Muscle layer of colon (tissue), 2 donors: Measurements from ENCODE around the gene PPP4R2.
A peak's percentile ranks its signal among the peaks of the same experiment; 100 is the strongest.
"Not testable (repeated sequence)": the region's sequence is repeated elsewhere in the genome, so short reads cannot be mapped to it uniquely, and the experiment has no call there.

Experiments used
- H3K27ac ChIP-seq: one replicate; pipeline ENCODE4 v1.7.0; 2013; ENCODE audit warnings: low read depth, mild to moderate bottlenecking, low read length, moderate library complexity
- H3K27me3 ChIP-seq, 2 donors: one replicate each; pipeline ENCODE4 v1.7.0; 2013; ENCODE audit warnings: low read length in 2 of 2, mild to moderate bottlenecking in 2 of 2; ENCODE audit not compliant: insufficient read depth in 2 of 2, control insufficient read depth in 1 of 2
- H3K36me3 ChIP-seq: one replicate; pipeline ENCODE4 v1.7.0; 2013; ENCODE audit warnings: mild to moderate bottlenecking, low read length; ENCODE audit not compliant: insufficient read depth
- H3K4me1 ChIP-seq: one replicate; pipeline ENCODE4 v1.7.0; 2013; ENCODE audit warnings: mild to moderate bottlenecking, low read length; ENCODE audit not compliant: insufficient read depth
- H3K4me3 ChIP-seq, 2 donors: one replicate each; pipeline ENCODE4 v1.7.0; 2013; ENCODE audit warnings: low read length in 2 of 2, low read depth in 1 of 2, mild to moderate bottlenecking in 1 of 2, moderate library complexity in 1 of 2
- H3K9ac ChIP-seq: one replicate; pipeline ENCODE4 v1.7.0; 2013; ENCODE audit warnings: low read length
- H3K9me3 ChIP-seq: one replicate; pipeline ENCODE4 v1.7.0; 2013; ENCODE audit warnings: mild to moderate bottlenecking, low read length
- donor health status: abdominal sarcoma.
- donor health status: Adenocarcinoma of cecum.

Gene PPP4R2

DNA sequence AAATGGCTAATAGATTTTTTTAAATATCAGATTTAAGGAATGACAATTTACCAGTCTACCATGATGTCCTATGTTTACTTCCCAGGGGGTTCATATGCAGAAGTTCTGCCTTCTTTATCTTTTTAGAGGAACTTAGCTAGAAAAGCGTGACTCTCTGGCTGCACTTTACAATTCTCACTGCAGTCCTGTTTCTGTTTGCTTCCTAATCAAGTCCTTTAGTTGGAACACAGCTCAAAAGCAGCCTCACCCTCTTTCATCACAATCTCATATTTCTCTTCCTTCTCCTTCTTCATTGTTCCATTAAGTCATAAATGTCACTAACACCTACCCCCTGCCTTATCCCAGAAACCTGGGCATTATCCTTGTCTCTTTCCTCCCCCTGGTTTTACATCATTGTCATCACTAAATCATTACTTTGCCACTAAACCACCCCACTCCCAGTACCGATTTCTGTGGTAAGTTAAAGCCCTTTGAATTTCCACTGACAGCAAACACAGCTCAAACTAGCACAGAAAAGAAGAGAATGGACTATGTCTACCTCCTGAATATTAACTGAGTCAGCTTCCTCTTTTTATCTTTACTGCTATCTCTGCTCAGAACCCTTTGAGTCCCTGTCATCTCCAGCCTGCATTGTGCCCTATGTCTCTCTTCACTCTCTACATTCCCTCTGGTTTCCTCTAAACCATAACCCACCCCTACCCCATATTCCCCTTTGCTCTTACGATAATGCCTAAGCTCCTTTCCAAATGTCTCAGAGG lies 13.8 kb upstream of the PPP4R2 start:
- no peaks in the 10 kb centered on the region for H3K9me3 ChIP-seq
- H3K36me3 ChIP-seq = no peaks in the 10 kb centered on the region
- no peak overlapping the region for H3K27ac ChIP-seq
- H3K4me3 ChIP-seq = no peak overlapping the region
- H3K9ac ChIP-seq = no peak overlapping the region
- no peaks in the 10 kb centered on the region for H3K27me3 ChIP-seq
- no peaks in the 10 kb centered on the region for H3K4me1 ChIP-seq

DNA sequence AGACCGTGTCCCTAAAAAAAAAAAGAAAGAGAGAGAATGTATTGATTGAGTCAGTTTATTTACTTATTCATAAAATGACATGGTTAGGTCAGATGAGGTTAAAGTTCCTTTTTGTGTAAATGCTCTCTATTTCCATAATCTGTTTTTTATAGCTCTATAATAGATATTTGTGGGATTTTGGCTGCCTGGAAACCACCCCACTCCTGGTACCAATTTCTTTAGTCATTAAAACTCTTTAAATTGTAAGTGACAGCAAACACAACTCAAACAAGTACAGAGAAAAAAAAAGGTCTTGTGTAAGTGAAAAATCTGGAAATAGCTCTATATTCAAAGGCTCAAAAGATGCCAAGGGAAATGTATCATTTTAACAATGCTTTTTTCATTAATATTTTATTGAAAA lies 11.0 kb upstream of the PPP4R2 start:
- Histone ChIP-seq H3K27ac (no peak overlapping the region), H3K27me3 (no peaks in the 10 kb centered on the region), H3K9me3 (no peaks in the 10 kb centered on the region), H3K4me1 (no peaks in the 10 kb centered on the region), H3K9ac (no peak overlapping the region), H3K36me3 (no peaks in the 10 kb centered on the region), H3K4me3 (no peak overlapping the region)

DNA sequence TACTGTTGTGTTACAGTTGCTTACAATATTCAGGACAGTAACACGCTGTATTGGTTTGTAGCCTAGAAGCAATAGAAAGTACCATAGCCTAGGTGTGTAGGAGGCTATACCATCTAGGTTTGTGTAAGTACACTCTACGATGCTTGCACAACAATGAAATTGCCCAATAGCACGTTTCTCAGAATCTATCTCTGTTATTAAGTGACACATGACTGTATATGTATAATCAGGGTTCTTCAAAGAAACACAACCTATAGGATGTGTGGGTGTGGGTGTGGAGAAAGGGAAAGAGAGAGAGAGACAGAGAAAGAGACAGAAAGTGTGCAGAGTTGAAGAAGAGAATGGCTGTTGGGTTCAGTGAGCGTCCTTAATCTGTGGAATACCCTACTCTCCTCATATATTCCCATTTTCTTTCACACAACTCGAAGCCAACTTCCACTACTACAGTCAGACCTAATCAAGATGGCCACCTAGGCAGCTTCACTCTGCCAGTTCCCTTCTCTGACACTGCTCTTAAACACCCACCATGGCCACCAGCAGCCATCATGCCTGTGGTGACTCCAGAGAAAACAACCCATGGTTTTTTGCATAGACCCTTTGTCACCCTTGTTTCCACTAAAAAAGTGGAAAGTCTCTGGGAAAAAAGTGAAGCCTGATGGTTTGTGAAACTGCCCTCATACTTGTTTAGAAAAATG lies 5.8 kb upstream of the PPP4R2 start:
- H3K9ac ChIP-seq = no peak overlapping the region
- H3K27me3 ChIP-seq = no peaks in the 10 kb centered on the region
- H3K4me1 ChIP-seq = peaks cover 7% of the 10 kb centered on the region
- no peak overlapping the region for H3K27ac ChIP-seq
- no peak overlapping the region for H3K4me3 ChIP-seq
- no peaks in the 10 kb centered on the region for H3K9me3 ChIP-seq
- no peaks in the 10 kb centered on the region for H3K36me3 ChIP-seq

DNA sequence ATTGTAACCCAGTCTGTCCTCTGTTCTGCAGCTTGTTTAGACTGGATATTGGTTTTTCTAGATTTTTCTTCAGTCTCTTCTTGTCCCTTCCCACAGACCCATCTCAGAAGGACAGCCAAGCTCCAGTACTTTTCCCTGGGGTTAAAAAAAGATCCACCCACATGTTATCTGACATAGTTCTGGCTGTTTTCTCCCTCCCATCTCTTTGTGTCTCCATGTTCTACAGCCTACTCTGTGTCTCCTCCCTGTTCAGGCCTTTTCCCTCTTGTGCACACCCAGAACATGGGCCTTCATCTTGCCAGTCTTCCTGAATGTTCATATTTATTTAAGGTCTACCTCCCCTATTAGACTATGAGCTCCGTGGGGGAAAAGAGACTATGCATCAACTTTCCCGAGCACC lies 5.1 kb upstream of the PPP4R2 start:
- Histone ChIP-seq H3K27ac (no peak overlapping the region), H3K27me3 (no peaks in the 10 kb centered on the region), H3K36me3 (no peaks in the 10 kb centered on the region), H3K9ac (no peak overlapping the region), H3K4me3 (no peak overlapping the region), H3K9me3 (no peaks in the 10 kb centered on the region), H3K4me1 (peaks cover 7% of the 10 kb centered on the region)

DNA sequence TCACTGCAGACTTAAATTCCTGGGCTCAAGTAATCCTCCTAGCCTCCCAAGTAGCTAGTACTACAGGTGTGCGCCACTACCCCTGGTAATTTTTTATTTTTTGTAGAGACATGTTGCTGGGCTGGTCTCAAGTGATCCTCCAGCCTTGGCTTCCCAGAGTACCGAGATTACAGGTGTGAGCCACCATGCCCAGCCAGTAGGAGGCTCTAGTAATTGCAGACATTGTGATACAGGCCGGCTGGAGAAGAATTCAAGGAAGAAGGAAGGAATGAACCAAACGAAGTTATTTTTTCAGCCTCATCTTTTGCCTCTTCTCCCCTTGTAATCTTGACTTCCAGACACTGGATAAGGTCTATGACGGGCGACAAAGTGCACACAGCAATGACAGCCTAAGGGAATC lies 3.2 kb upstream of the PPP4R2 start:
- Histone ChIP-seq H3K4me3 (no peak overlapping the region), H3K9me3 (no peaks in the 10 kb centered on the region), H3K9ac (no peak overlapping the region), H3K27me3 (no peaks in the 10 kb centered on the region), H3K27ac (no peak overlapping the region), H3K36me3 (peaks cover 2% of the 10 kb centered on the region), H3K4me1 (peaks cover 10% of the 10 kb centered on the region)

DNA sequence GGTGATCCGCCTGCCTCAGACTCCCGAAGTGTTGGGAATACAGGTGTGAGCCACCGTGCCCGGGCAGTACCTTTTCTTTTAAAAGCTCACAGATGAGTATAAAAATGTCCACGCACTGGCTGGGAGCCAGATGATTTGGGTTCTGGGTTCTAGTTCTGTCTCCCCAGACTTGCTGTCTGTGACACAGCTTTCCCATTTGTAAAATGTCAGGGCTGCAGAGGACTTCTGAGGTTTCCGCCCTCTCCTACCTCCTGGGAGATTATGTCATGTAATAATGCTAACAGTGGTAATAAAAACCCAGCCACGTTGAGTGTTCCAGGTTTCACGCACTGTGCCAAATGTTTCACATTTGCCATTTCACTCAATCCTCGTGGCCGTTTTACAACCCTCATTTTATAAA lies 1.3 kb upstream of the PPP4R2 start:
- H3K36me3 ChIP-seq = peaks cover 4% of the 10 kb centered on the region
- peak overlapping the region; percentile 34 for H3K27ac ChIP-seq
- H3K4me1 ChIP-seq = peaks cover 29% of the 10 kb centered on the region
- no peak overlapping the region for H3K4me3 ChIP-seq
- no peak overlapping the region for H3K9ac ChIP-seq
- no peaks in the 10 kb centered on the region for H3K27me3 ChIP-seq
- H3K9me3 ChIP-seq = no peaks in the 10 kb centered on the region

DNA sequence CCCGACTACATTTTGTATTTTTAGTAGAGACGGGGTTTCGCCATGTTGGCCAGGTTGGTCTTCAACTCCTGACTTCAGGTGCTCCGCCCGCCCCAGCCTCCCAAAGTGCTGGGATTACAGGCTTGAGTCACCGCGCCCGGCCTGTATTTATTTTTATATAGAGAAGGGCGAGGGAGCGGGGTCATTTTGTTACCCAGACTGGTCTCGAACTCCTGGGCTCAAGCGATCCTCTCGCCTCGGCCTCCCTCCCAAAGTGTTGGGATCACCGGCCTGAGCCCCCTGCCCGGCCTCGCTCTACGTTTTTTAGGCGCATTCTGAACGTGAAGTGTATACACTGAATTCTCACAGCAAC lies 514 bp upstream of the PPP4R2 start:
- Histone ChIP-seq H3K27ac (peak overlapping the region; percentile 91), H3K4me3 (peak overlapping the region; percentile 83 to 91), H3K36me3 (peaks cover 4% of the 10 kb centered on the region), H3K9me3 (no peaks in the 10 kb centered on the region), H3K4me1 (peaks cover 35% of the 10 kb centered on the region), H3K9ac (peak overlapping the region; percentile 34), H3K27me3 (no peaks in the 10 kb centered on the region)

DNA sequence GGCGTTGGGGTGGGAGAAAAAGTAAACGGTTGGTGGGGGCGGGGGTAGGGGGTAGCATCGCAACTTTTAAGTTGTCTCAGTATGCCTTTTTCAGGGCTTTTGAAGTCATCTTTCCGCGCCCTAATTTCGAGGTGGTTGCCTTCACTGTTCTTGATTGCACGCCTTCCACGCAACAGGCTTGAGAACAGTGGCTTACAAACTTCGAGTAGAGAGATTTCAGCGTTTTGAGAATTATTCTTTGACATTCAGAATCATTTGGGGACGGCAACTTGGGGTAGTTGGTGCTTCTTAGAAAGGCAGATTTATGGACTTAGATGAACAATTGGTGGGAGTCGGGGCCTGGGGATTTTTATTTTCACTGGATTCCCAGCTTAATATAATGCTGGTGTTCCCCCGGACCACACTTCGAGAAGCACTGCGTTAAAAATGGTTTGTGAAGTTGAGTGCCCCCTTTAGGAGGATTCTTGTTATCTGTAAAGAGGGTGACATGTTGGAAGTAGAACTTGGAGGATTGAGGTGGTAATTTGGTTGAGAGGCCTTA lies 880 bp downstream of the PPP4R2 start:
- H3K4me1 ChIP-seq = peaks cover 35% of the 10 kb centered on the region
- no peaks in the 10 kb centered on the region for H3K27me3 ChIP-seq
- peak overlapping the region; percentile 91 for H3K27ac ChIP-seq
- H3K36me3 ChIP-seq = peaks cover 13% of the 10 kb centered on the region
- H3K4me3 ChIP-seq = peak overlapping the region; percentile 83 to 91
- peak overlapping the region; percentile 68 for H3K9ac ChIP-seq
- H3K9me3 ChIP-seq = no peaks in the 10 kb centered on the region

DNA sequence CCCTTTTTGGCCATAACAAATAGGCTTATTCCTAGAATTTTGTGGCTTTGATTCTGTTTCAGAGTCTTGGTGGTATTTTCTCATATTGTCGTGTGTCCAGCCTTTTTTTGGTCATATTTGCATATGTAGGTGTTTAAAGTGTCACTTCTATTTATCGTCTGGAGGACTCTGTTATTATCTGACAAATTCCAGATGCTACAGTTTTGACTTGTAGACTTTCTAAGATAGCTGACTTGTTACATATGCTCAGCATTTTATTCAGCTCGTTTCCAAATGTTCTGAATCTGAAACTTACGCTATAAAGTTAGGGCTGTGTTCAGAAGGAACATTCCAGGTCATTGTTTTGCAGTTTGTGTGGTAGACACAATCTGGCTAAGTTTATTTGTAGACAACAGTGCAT lies 1.9 kb downstream of the PPP4R2 start:
- no peaks in the 10 kb centered on the region for H3K27me3 ChIP-seq
- H3K27ac ChIP-seq = peak overlapping the region; percentile 59
- peak overlapping the region; percentile 70 to 91 for H3K4me3 ChIP-seq
- H3K9me3 ChIP-seq = no peaks in the 10 kb centered on the region
- H3K4me1 ChIP-seq = peaks cover 35% of the 10 kb centered on the region
- H3K36me3 ChIP-seq = peaks cover 15% of the 10 kb centered on the region
- H3K9ac ChIP-seq = peak overlapping the region; percentile 63

DNA sequence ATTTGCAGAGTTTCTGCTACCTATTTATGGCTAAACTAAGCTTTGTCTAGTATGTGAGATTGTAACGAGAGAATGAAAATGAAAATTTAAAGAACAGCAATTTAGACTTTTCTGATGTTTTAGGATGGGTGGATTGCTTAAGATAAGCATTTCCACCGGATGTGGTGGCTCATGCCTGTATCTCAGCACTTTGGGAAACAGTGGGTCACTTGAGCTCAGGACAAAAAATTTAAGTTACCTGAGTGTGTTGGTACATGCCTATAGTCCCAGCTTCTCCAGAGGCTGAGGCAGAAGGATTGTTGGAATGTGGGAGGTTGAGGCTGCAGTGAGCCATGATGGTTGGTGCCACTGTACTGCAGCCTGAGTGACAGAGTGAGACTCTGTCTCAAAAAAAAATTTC lies 3.3 kb downstream of the PPP4R2 start:
- H3K4me3 ChIP-seq = peak overlapping the region in 1 of 2 donors; percentile 19
- H3K27me3 ChIP-seq = no peaks in the 10 kb centered on the region
- H3K27ac ChIP-seq = no peak overlapping the region
- H3K4me1 ChIP-seq = peaks cover 35% of the 10 kb centered on the region
- H3K9me3 ChIP-seq = no peaks in the 10 kb centered on the region
- peaks cover 17% of the 10 kb centered on the region for H3K36me3 ChIP-seq
- H3K9ac ChIP-seq = no peak overlapping the region

DNA sequence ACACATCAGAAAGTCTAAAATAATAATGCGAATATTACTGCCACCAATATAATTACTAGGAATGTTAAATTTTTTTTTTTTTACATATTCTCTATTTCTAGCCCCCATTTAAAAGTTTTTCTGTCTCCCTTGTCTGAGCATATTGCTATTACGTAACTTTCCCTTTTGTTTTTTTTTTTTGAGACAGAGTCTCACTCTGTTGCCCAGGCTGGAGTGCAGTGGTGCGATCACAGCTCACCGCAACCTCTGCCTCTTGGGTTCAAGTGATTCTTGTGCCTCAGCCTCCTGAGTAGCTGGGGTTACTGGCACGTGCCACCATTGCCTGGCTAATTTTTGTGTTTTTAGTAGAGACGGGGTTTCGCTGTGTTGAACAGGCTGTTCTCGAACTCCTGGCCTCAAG lies 6.4 kb downstream of the PPP4R2 start:
- peaks cover 29% of the 10 kb centered on the region for H3K4me1 ChIP-seq
- H3K27me3 ChIP-seq, H3K9ac ChIP-seq, H3K4me3 ChIP-seq, H3K27ac ChIP-seq, H3K9me3 ChIP-seq: not testable (repeated sequence)
- H3K36me3 ChIP-seq = peaks cover 22% of the 10 kb centered on the region
